Gastrocnemius medialis (tissue), 4 donors: ENCODE measurements around the gene DTNA. TPM values are rescaled to one million over a fixed set of nuclear protein-coding genes. Genes with fewer than 3 reads are reported as not detected.
"Not testable (repeated sequence)": the region's sequence is repeated elsewhere in the genome, so short reads cannot be mapped to it uniquely, and the experiment has no call there.

ENCODE experiments used
- ATAC-seq, 2 donors: fragments of 150-250 bp; one replicate each; pipeline ENCODE4 v1.9.1; 2016
- DNase-seq, 2 donors: peaks; one replicate each; pipeline ENCODE4 v3.0.0-alpha.2; 2019
- H3K27ac ChIP-seq, 4 donors: fragments of 200-600 bp; sonication (generic); 1 replicate in 1 of 4; 2 replicates in 3 of 4; pipeline ENCODE4 v1.5.1; 2016 to 2018; ENCODE audit warnings: mild to moderate bottlenecking in 2 of 4, moderate library complexity in 1 of 4
- H3K27me3 ChIP-seq, 3 donors: fragments of 200-600 bp; sonication (generic) in 2 of 3; 1 replicate in 1 of 3; 2 replicates in 2 of 3; pipeline versions ENCODE4 v1.5.1 to v1.6.0; 2016 to 2019; ENCODE audit warnings: mild to moderate bottlenecking in 1 of 3, moderate library complexity in 1 of 3
- H3K36me3 ChIP-seq, 2 donors: fragments of 200-600 bp; sonication (generic) in 1 of 2; one replicate each; pipeline ENCODE4 v1.5.1; 2017 to 2018
- H3K4me1 ChIP-seq, 2 donors: fragments of 200-600 bp; sonication (generic) in 1 of 2; one replicate each; pipeline ENCODE4 v1.5.1; 2016 to 2017; ENCODE audit warnings: mild to moderate bottlenecking in 2 of 2
- H3K4me3 ChIP-seq, 4 donors: fragments of 200-600 bp; sonication (generic) in 3 of 4; 1 replicate in 1 of 4; 2 replicates in 3 of 4; pipeline ENCODE4 v1.5.1; 2016 to 2019; ENCODE audit warnings: mild to moderate bottlenecking in 2 of 4
- H3K9me3 ChIP-seq, 3 donors: fragments of 200-600 bp; sonication (generic) in 2 of 3; 1 replicate in 1 of 3; 2 replicates in 2 of 3; pipeline ENCODE4 v1.5.1; 2016 to 2019
- CTCF ChIP-seq, 5 experiments: fragments of 450-650 bp in 3 of 5; fragments of 200-600 bp in 2 of 5; sonication (generic) in 2 of 5; IDR thresholded peaks in 4 of 5; conservative IDR thresholded peaks in 1 of 5; 1 replicate in 4 of 5; 2 replicates in 1 of 5; pipeline ENCODE4 v1.5.1; 2016 to 2019; ENCODE audit warnings: antibody characterized with exemption in 5 of 5, mild to moderate bottlenecking in 3 of 5, moderate library complexity in 3 of 5
- POLR2A ChIP-seq, 2 donors: fragments of 450-650 bp; IDR thresholded peaks; one replicate each; pipeline ENCODE4 v1.6.1; 2017; ENCODE audit warnings: antibody characterized with exemption in 2 of 2, mild to moderate bottlenecking in 2 of 2, moderate library complexity in 2 of 2
- in situ Hi-C, 4 donors: fragments of 200-750 bp; cut with MboI; loops; one replicate each; pipeline versions ENCODE4 v1.15.0 to v1.8.0; 2017; ENCODE audit warnings: low sequenced_read_pairs in 4 of 4
- intact Hi-C: fragments of 100-400 bp; cut with DNase I; formaldehyde crosslinking; loops from one replicate; pipeline ENCODE4 v1.15.1; 2023; ENCODE audit warnings: low total_unique reads
- total RNA-seq, 4 donors: library from RNA; depleted of rRNA; stranded (reverse); fragments of >200 nt; gene quantifications; one replicate each; pipeline versions ENCODE4 v1.1.0 to v1.2.3, GENCODE V29; 2016

DTNA gene
- total RNA-seq = 10 to 100 TPM; 38.6 to 63.9 (median 56.1) TPM

GRCh38 chr18:34709750-34710441 lies at the start of gene DTNA:
Gene DTNA, plus strand, starts transcription at chr18:34710298. Its CDS starts 45,679 bp downstream, at chr18:34755977.
- in situ Hi-C loops (no loop called here), intact Hi-C loops (loop anchor here (5.0 kb wide), 3 partner anchors 48 to 127 kb away; no protein-coding TSS in a partner anchor)
- DNase-seq = peak in 1 of 2 donors; percentile 38
- Histone ChIP-seq H3K36me3 (no peaks in the 10 kb centered on the region), H3K27ac (peak within 1 kb of the TSS; percentile 59 to 82 (median 78)), H3K4me3 (peak within 1 kb of the TSS; percentile 10 to 46 (median 42)), H3K4me1 (peaks cover 44 to 50% of the 10 kb centered on the region in 2 donors), H3K27me3 (no peaks in the 10 kb centered on the region), H3K9me3 (no peaks in the 10 kb centered on the region)
- ATAC-seq = peak; percentile 60 to 66
- TF ChIP-seq POLR2A (IDR thresholded peaks at IDR 0.05) (no peak), CTCF (IDR thresholded peaks at IDR 0.05 in 4 of 5, conservative IDR thresholded peaks at IDR 0.05 in 1 of 5) (no peak)

GRCh38 chr18:34660572-34660971 lies 49.5 kb upstream of the DTNA start:
- intact Hi-C loops (loop anchor here (5.0 kb wide), 3 partner anchors 47 to 177 kb away; no protein-coding TSS in a partner anchor), in situ Hi-C loops (loop anchor here (5.0 to 10.0 kb wide), 4 partner anchors 122 to 134 kb away; no protein-coding TSS in a partner anchor)
- TF ChIP-seq POLR2A (IDR thresholded peaks at IDR 0.05) (no peak), CTCF (IDR thresholded peaks at IDR 0.05 in 4 of 5, conservative IDR thresholded peaks at IDR 0.05 in 1 of 5) (no peak)
- DNase-seq (no peak), ATAC-seq (no peak)
- peaks cover 39 to 47% of the 10 kb centered on the region in 2 donors for H3K4me1 ChIP-seq
- H3K9me3 ChIP-seq = no peaks in the 10 kb centered on the region
- H3K36me3 ChIP-seq = no peaks in the 10 kb centered on the region
- no peak overlapping the region for H3K4me3 ChIP-seq
- H3K27me3 ChIP-seq = no peaks in the 10 kb centered on the region
- peak overlapping the region; percentile 81 to 91 (median 86) for H3K27ac ChIP-seq

GRCh38 chr18:34661464-34662087 lies 48.5 kb upstream of the DTNA start:
- DNase-seq = no peak
- no peaks in the 10 kb centered on the region for H3K36me3 ChIP-seq
- in situ Hi-C loops (loop anchor here (5.0 to 10.0 kb wide), 4 partner anchors 121 to 133 kb away; no protein-coding TSS in a partner anchor), intact Hi-C loops (loop anchor here (1.0 to 5.0 kb wide), 4 partner anchors 46 to 176 kb away; no protein-coding TSS in a partner anchor)
- peak; percentile 35 to 46 for ATAC-seq
- TF ChIP-seq POLR2A (IDR thresholded peaks at IDR 0.05) = no peak
- TF ChIP-seq CTCF (IDR thresholded peaks at IDR 0.05 in 4 of 5, conservative IDR thresholded peaks at IDR 0.05 in 1 of 5) = peak; percentile 71 to 82 (median 77)
- H3K4me1 ChIP-seq = peaks cover 29 to 38% of the 10 kb centered on the region in 2 donors
- H3K27ac ChIP-seq = peak overlapping the region; percentile 52 to 91 (median 86)
- H3K27me3 ChIP-seq = no peaks in the 10 kb centered on the region
- no peaks in the 10 kb centered on the region for H3K9me3 ChIP-seq
- H3K4me3 ChIP-seq = no peak overlapping the region

GRCh38 chr18:34676816-34677574 lies 33.1 kb upstream of the DTNA start:
- Histone ChIP-seq H3K4me1 (peaks cover 15 to 27% of the 10 kb centered on the region in 2 donors), H3K4me3 (no peak overlapping the region), H3K9me3 (no peaks in the 10 kb centered on the region), H3K27me3 (no peaks in the 10 kb centered on the region), H3K36me3 (no peaks in the 10 kb centered on the region), H3K27ac (peak overlapping the region in 1 of 4 donors; percentile 56)
- TF ChIP-seq POLR2A (IDR thresholded peaks at IDR 0.05) (no peak), CTCF (IDR thresholded peaks at IDR 0.05 in 4 of 5, conservative IDR thresholded peaks at IDR 0.05 in 1 of 5) (no peak)
- intact Hi-C loops (no loop called here), in situ Hi-C loops (no loop called here)
- no peak for DNase-seq
- ATAC-seq = no peak

DNA sequence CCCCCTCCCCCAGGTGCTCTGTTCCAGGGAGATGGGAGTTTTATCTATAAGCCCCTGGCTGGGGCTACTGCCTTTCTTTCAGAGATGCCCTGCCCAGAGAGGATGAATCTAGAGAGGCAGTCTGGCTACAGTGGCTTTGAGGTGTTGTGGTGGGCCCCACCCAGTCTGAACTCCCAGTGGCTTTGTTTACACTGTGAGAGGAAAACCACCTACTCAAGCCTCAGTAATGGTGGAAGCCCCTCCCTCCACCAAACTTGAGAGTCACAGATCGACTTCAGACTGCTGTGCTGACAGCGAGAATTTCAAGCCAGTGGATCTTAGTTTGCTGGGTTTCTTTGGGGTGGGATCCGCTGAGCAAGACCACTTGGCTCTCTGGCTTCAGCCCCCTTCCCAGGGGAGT lies 20.3 kb upstream of the DTNA start:
- DNase-seq, H3K27ac ChIP-seq, H3K4me3 ChIP-seq, in situ Hi-C loops, H3K36me3 ChIP-seq, ATAC-seq, H3K9me3 ChIP-seq, H3K27me3 ChIP-seq, intact Hi-C loops: not testable (repeated sequence)
- H3K4me1 ChIP-seq = peaks cover 15 to 29% of the 10 kb centered on the region in 2 donors
